Astrocyte (in vitro differentiated cells and primary cell): Measurements from ENCODE around the gene FRYL.

ENCODE experiments used
- EZH2 ChIP-seq: IDR thresholded peaks from 2 replicates; pipeline ENCODE4 v1.6.1; 2012; ENCODE audit warnings: mild to moderate bottlenecking, low read length, inconsistent platforms; ENCODE audit not compliant: insufficient read depth
- TF ChIP-seq, protein P1 (sequence below): IDR thresholded peaks from 2 replicates; pipeline ENCODE4 v1.5.1; 2011; ENCODE audit warnings: low read depth, mild to moderate bottlenecking, inconsistent platforms, low read length, moderate library complexity; ENCODE audit not compliant: insufficient read depth

DNA sequence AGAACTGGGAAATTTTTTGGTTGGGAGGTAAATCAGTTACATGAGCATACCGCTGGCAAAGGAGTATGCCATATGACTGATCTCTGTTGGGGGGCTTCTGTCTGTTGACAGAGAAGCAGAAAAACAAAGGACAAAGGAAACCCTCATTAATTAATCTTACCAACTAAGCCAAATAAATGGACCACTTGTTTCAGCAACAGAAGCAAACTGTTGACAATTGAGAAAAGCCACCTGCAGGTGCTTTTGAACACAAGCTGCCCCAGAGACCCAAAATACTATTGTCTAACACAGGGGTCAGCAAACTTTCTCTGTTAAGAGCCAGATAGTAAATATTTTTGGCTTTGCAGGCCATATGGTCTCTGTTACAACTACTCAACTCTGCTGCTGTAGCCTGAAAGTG, 7.0 kb upstream of the FRYL start:
- TF ChIP-seq, protein P1, sequence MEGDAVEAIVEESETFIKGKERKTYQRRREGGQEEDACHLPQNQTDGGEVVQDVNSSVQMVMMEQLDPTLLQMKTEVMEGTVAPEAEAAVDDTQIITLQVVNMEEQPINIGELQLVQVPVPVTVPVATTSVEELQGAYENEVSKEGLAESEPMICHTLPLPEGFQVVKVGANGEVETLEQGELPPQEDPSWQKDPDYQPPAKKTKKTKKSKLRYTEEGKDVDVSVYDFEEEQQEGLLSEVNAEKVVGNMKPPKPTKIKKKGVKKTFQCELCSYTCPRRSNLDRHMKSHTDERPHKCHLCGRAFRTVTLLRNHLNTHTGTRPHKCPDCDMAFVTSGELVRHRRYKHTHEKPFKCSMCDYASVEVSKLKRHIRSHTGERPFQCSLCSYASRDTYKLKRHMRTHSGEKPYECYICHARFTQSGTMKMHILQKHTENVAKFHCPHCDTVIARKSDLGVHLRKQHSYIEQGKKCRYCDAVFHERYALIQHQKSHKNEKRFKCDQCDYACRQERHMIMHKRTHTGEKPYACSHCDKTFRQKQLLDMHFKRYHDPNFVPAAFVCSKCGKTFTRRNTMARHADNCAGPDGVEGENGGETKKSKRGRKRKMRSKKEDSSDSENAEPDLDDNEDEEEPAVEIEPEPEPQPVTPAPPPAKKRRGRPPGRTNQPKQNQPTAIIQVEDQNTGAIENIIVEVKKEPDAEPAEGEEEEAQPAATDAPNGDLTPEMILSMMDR = no peak
- TF ChIP-seq EZH2 = no peak
